H9 (cell line): ENCODE data around the gene IPPK. TPM values are rescaled to one million over a fixed set of nuclear protein-coding genes. Genes with fewer than 3 reads are reported as not detected.

ENCODE experiments used
- DNase-seq: peaks from one replicate; pipeline ENCODE4 v3.0.0-alpha.2; 2017
- H2AFZ ChIP-seq: one replicate; pipeline ENCODE4 v1.6.1; 2013; ENCODE audit warnings: mild to moderate bottlenecking, low read length, control low read depth, moderate library complexity
- H2AK5ac ChIP-seq: 2 replicates; pipeline ENCODE4 v1.6.1; 2013; ENCODE audit warnings: low read length, control low read depth, mixed read lengths; ENCODE audit not compliant: insufficient read length
- H2BK120ac ChIP-seq: one replicate; pipeline ENCODE4 v1.6.1; 2013; ENCODE audit warnings: low read depth, mild to moderate bottlenecking, low read length, control low read depth, inconsistent platforms; ENCODE audit not compliant: poor library complexity, severe bottlenecking
- H2BK12ac ChIP-seq: 2 replicates; pipeline ENCODE4 v1.6.1; 2013; ENCODE audit warnings: low read length, control low read depth, mixed read lengths, low read depth; ENCODE audit not compliant: insufficient read length
- H2BK15ac ChIP-seq: 2 replicates; pipeline ENCODE4 v1.6.1; 2013; ENCODE audit warnings: low read depth, low read length, control low read depth
- H2BK20ac ChIP-seq: one replicate; pipeline ENCODE4 v1.6.1; 2013; ENCODE audit warnings: low read depth, mild to moderate bottlenecking, low read length, control low read depth, inconsistent platforms; ENCODE audit not compliant: poor library complexity, severe bottlenecking
- H2BK5ac ChIP-seq: 2 replicates; pipeline ENCODE4 v1.6.1; 2013; ENCODE audit warnings: low read length, control low read depth, mixed read lengths; ENCODE audit not compliant: insufficient read length
- H3K14ac ChIP-seq: 2 replicates; pipeline ENCODE4 v1.6.1; 2013; ENCODE audit warnings: low read length, control low read depth; ENCODE audit not compliant: insufficient read depth
- H3K18ac ChIP-seq: 2 replicates; pipeline ENCODE4 v1.6.1; 2013; ENCODE audit warnings: low read depth, mild to moderate bottlenecking, mixed read lengths, low read length, control low read depth; ENCODE audit not compliant: insufficient read length
- H3K23ac ChIP-seq: 2 replicates; pipeline ENCODE4 v1.6.1; 2013; ENCODE audit warnings: low read length, control low read depth, mixed read lengths, low read depth; ENCODE audit not compliant: insufficient read length
- H3K23me2 ChIP-seq: 2 replicates; pipeline ENCODE4 v1.6.1; 2013; ENCODE audit warnings: low read depth, mild to moderate bottlenecking, mixed read lengths, low read length, control low read depth; ENCODE audit not compliant: insufficient read length, poor library complexity, severe bottlenecking
- H3K27ac ChIP-seq: 2 replicates; pipeline ENCODE4 v1.5.1; 2013; ENCODE audit warnings: low read length, control low read depth, mixed read lengths, low read depth; ENCODE audit not compliant: insufficient read length
- H3K27me3 ChIP-seq: 2 replicates; pipeline ENCODE4 v1.6.1; 2013; ENCODE audit warnings: low read length, control low read depth, inconsistent platforms; ENCODE audit not compliant: insufficient read depth
- H3K4ac ChIP-seq: 2 replicates; pipeline ENCODE4 v1.6.1; 2013; ENCODE audit warnings: low read depth, mild to moderate bottlenecking, control low read depth, inconsistent platforms, low read length, moderate library complexity
- H3K4me1 ChIP-seq: 2 replicates; pipeline ENCODE4 v1.6.1; 2013; ENCODE audit warnings: low read length, control low read depth, inconsistent platforms; ENCODE audit not compliant: insufficient read depth
- H3K4me2 ChIP-seq: 2 replicates; pipeline ENCODE4 v1.6.1; 2013; ENCODE audit warnings: low read length, control low read depth, mixed read lengths; ENCODE audit not compliant: insufficient read length, insufficient read depth
- H3K56ac ChIP-seq: 2 replicates; pipeline ENCODE4 v1.6.1; 2013; ENCODE audit warnings: low read depth, mild to moderate bottlenecking, mixed read lengths, low read length, control low read depth; ENCODE audit not compliant: insufficient read length
- H3K79me1 ChIP-seq: 2 replicates; pipeline ENCODE4 v1.6.1; 2013; ENCODE audit warnings: low read depth, mild to moderate bottlenecking, moderate library complexity, low read length, control low read depth, inconsistent platforms; ENCODE audit not compliant: insufficient read depth, poor library complexity, severe bottlenecking
- H3K79me2 ChIP-seq: 2 replicates; pipeline ENCODE4 v1.6.1; 2013; ENCODE audit warnings: low read length, control low read depth, inconsistent platforms; ENCODE audit not compliant: insufficient read depth
- H3K9ac ChIP-seq: 2 replicates; pipeline ENCODE4 v1.6.1; 2013; ENCODE audit warnings: low read length, control low read depth, mixed read lengths; ENCODE audit not compliant: insufficient read length; ENCODE audit errors: extremely low read depth
- H3K9me3 ChIP-seq: one replicate; pipeline ENCODE4 v1.6.1; 2013; ENCODE audit warnings: low read depth, low read length, inconsistent platforms; ENCODE audit not compliant: control insufficient read depth
- H3T11ph ChIP-seq: one replicate; pipeline ENCODE4 v1.6.1; 2013; ENCODE audit warnings: mild to moderate bottlenecking, low read length, control low read depth, inconsistent platforms
- H4K20me1 ChIP-seq: one replicate; pipeline ENCODE4 v1.6.1; 2013; ENCODE audit not compliant: control insufficient read depth, insufficient read length, insufficient read depth
- H4K5ac ChIP-seq: 2 replicates; pipeline ENCODE4 v1.6.1; 2013; ENCODE audit warnings: low read depth, mild to moderate bottlenecking, mixed read lengths, low read length, control low read depth; ENCODE audit not compliant: insufficient read length
- H4K8ac ChIP-seq: replicated peaks from 2 replicates; pipeline ENCODE4 v1.6.1; 2013; ENCODE audit warnings: low read length, control low read depth, mixed read lengths, low read depth; ENCODE audit not compliant: insufficient read length
- H4K91ac ChIP-seq: 2 replicates; pipeline ENCODE4 v1.6.1; 2013; ENCODE audit warnings: low read depth, mild to moderate bottlenecking, moderate library complexity, mixed read lengths, low read length, control low read depth; ENCODE audit not compliant: insufficient read length
- H3K27ac Mint-ChIP-seq, 3 experiments: 2 replicates in 2 of 3; 3 replicates in 1 of 3; pipeline ENCODE4 v1.8.0; 2020 to 2021; ENCODE audit warnings: mixed read lengths in 3 of 3, mild to moderate bottlenecking in 1 of 3, moderate library complexity in 1 of 3
- H3K27me3 Mint-ChIP-seq: 2 replicates; pipeline ENCODE4 v1.8.0; 2021; ENCODE audit warnings: low read depth, mild to moderate bottlenecking, moderate library complexity, mixed read lengths
- H3K36me3 Mint-ChIP-seq, 3 experiments: 2 replicates in 2 of 3; 3 replicates in 1 of 3; pipeline ENCODE4 v1.8.0; 2020 to 2021; ENCODE audit warnings: low read depth in 3 of 3, mixed read lengths in 3 of 3; ENCODE audit not compliant: insufficient read depth in 1 of 3
- H3K4me1 Mint-ChIP-seq, 2 experiments: 2 replicates each; pipeline ENCODE4 v1.8.0; 2020; ENCODE audit warnings: mixed read lengths in 2 of 2
- H3K4me3 Mint-ChIP-seq, 2 experiments: 2 replicates in 1 of 2; 3 replicates in 1 of 2; pipeline ENCODE4 v1.8.0; 2020 to 2021; ENCODE audit warnings: mild to moderate bottlenecking in 2 of 2, mixed read lengths in 2 of 2, moderate library complexity in 1 of 2
- H3K9me3 Mint-ChIP-seq, 2 experiments: 2 replicates in 1 of 2; 3 replicates in 1 of 2; pipeline ENCODE4 v1.8.0; 2020; ENCODE audit warnings: mild to moderate bottlenecking in 2 of 2, mixed read lengths in 2 of 2, moderate library complexity in 1 of 2
- CTCF ChIP-seq: fragments of 200-600 bp; sonication (generic); conservative IDR thresholded peaks from 3 replicates; pipeline ENCODE4 v1.8.0; 2021; ENCODE audit warnings: antibody characterized with exemption, mild to moderate bottlenecking
- WGBS: extraction: QIAGEN DNeasy Blood & Tissue Kit; methylation state at CpG from one replicate; pipeline ENCODE4 v1.1.7; 2013; ENCODE audit warnings: missing lambda C conversion rate, low lambda C conversion rate, mixed read lengths; ENCODE audit not compliant: insufficient read length; ENCODE audit errors: extremely low coverage; 5-methylcytosine and 5-hydroxymethylcytosine counted together
- total RNA-seq: library from RNA; stranded (reverse); gene quantifications from 2 replicates; pipeline ENCODE4 v1.2.1, GENCODE V29; 2021

IPPK gene
- total RNA-seq, 1 experiment from 2014 or later: 10.7 TPM

DNA sequence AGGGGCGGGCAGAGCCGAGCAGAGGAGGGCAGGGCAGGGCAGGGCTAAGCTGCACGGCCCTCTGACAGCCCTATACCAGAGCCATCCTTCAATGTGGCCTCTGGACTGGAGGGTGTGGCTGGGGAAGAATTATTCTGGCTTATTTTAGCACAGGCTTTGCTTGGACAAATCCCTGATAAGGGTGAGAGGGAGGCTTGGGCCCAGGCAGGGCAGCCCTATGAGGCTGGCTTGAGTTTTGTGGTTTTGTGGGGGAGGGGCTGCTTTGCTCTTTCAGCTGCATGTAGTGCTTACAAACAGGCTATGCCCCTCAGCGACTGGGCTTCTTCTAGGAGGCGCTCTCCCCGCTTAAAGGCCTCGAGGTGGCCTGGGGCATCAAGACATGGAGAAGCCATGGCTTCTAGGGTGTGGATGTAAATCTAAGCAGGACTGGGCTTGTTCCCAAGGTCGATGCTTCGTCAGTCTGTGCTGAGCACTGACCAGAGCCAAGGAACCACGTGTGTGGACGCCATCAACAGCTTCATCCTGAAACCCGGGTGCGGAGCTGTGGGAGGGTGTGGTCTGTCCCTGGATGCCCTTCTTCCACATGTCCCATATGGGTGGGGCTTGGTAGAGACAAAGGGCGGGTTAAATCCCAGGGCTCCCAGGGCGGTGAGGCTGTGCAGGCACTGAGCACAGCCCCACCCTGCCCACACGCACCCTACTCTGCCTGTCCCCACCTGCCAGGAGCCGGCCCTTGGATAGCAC, 45.7 kb upstream of the IPPK start:
- Histone ChIP-seq H3K79me1 (no peaks in the 10 kb centered on the region), H2BK5ac (no peak overlapping the region), H3K27me3 (no peaks in the 10 kb centered on the region), H4K20me1 (no peaks in the 10 kb centered on the region), H3K18ac (no peak overlapping the region), H4K5ac (no peak overlapping the region), H2BK15ac (no peak overlapping the region), H3K27ac (no peak overlapping the region), H2BK120ac (no peak overlapping the region), H3K4me2 (no peak overlapping the region), H3K4me1 (no peaks in the 10 kb centered on the region), H4K91ac (no peak overlapping the region), H3K56ac (no peak overlapping the region), H3T11ph (no peak overlapping the region), H2AK5ac (no peak overlapping the region), H2BK12ac (no peak overlapping the region), H3K9ac (no peak overlapping the region), H3K4ac (no peak overlapping the region), H4K8ac (no peak overlapping the region), H3K9me3 (no peaks in the 10 kb centered on the region), H3K23me2 (no peaks in the 10 kb centered on the region), H2BK20ac (no peak overlapping the region), H2AFZ (no peak overlapping the region), H3K79me2 (no peaks in the 10 kb centered on the region), H3K14ac (no peak overlapping the region), H3K23ac (no peak overlapping the region)
- DNase-seq: no peak
- WGBS: no CpG with 5 or more reads among the region's 17 CpGs
- no peak overlapping the region for H3K4me3 Mint-ChIP-seq
- peaks cover 29 to 80% (median 71%) of the 10 kb centered on the region in 3 experiments; a peak in 6 of 7 replicates for H3K36me3 Mint-ChIP-seq
- H3K4me1 Mint-ChIP-seq: no peaks in the 10 kb centered on the region
- no peak overlapping the region for H3K27ac Mint-ChIP-seq
- no peaks in the 10 kb centered on the region for H3K27me3 Mint-ChIP-seq
- H3K9me3 Mint-ChIP-seq: no peaks in the 10 kb centered on the region
- no peak for TF ChIP-seq CTCF
